Activated naive CD4-positive, alpha-beta T cell treated with anti-CD3 and anti-CD28 coated beads, Interleukin-2, amount 50 U/mL, for 24 hours (primary cell): ENCODE measurements around the gene COA5.

Experiments
- H3K27ac Mint-ChIP-seq: one replicate; pipeline ENCODE4 v1.8.0; 2021; ENCODE audit warnings: mild to moderate bottlenecking, mixed read lengths
- H3K27me3 Mint-ChIP-seq: one replicate; pipeline ENCODE4 v1.8.0; 2021; ENCODE audit warnings: mixed read lengths
- H3K36me3 Mint-ChIP-seq: one replicate; pipeline ENCODE4 v1.8.0; 2021; ENCODE audit warnings: mixed read lengths
- H3K4me1 Mint-ChIP-seq: one replicate; pipeline ENCODE4 v1.8.0; 2021; ENCODE audit warnings: mixed read lengths
- H3K4me3 Mint-ChIP-seq: one replicate; pipeline ENCODE4 v1.8.0; 2021; ENCODE audit warnings: mild to moderate bottlenecking, mixed read lengths
- H3K9me3 Mint-ChIP-seq: one replicate; pipeline ENCODE4 v1.8.0; 2021; ENCODE audit warnings: mixed read lengths

COA5 gene

GRCh38 chr2:98552499-98553179, 55.7 kb downstream of the COA5 start:
- Mint-ChIP-seq H3K36me3 (peaks cover 12% of the 10 kb centered on the region), H3K27me3 (no peaks in the 10 kb centered on the region), H3K4me1 (peaks cover 53% of the 10 kb centered on the region), H3K4me3 (no peak overlapping the region), H3K9me3 (no peaks in the 10 kb centered on the region), H3K27ac (peak overlapping the region; percentile 80)

DNA sequence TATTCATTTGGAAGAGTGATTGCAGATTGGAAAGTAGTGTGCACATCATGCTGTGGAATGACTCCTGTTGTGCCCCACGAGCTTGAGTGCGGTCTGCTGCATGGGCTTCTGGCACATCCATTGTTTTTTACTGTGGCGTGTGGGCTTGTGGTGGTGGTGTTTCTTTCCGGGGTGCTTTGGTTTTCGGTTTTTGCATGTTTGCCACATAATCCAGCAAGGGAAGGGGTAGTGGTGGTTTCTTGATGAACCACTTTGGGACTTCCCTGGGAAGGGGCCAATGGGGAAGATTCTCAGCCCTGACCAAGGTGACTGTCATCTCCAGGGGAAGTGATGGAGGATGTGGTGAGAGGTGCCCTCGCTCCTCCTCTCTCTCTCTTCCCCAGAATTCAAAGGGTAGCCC, 57.0 kb downstream of the COA5 start:
- Mint-ChIP-seq H3K36me3 (peaks cover 15% of the 10 kb centered on the region), H3K27me3 (no peaks in the 10 kb centered on the region), H3K9me3 (no peaks in the 10 kb centered on the region), H3K4me1 (peaks cover 56% of the 10 kb centered on the region), H3K27ac (peak overlapping the region; percentile 84), H3K4me3 (no peak overlapping the region)

GRCh38 chr2:98550165-98550564, 58.1 kb downstream of the COA5 start:
- Mint-ChIP-seq H3K36me3 (peaks cover 16% of the 10 kb centered on the region), H3K27me3 (no peaks in the 10 kb centered on the region), H3K4me1 (peaks cover 48% of the 10 kb centered on the region), H3K27ac (peak overlapping the region; percentile 91), H3K9me3 (no peaks in the 10 kb centered on the region), H3K4me3 (no peak overlapping the region)
